Spleen (tissue), 11 donors: ENCODE data around the gene GNG11. TPM values are rescaled to one million over a fixed set of nuclear protein-coding genes. Genes with fewer than 3 reads are reported as not detected.

ENCODE experiments used
- DNase-seq: peaks from one replicate; pipeline ENCODE4 v3.0.0-alpha.2; 2020
- H3K27ac ChIP-seq, 8 donors: fragments of 200-600 bp; sonication (generic) in 7 of 8; 1 replicate in 4 of 8; 2 replicates in 4 of 8; pipeline versions ENCODE4 v1.5.0 to v1.8.0; 2016 to 2021; ENCODE audit warnings: inconsistent platforms in 4 of 8, mild to moderate bottlenecking in 4 of 8, moderate library complexity in 1 of 8
- H3K27me3 ChIP-seq, 7 donors: fragments of 200-600 bp; sonication (generic) in 6 of 7; replicated peaks in 1 of 7; 1 replicate in 4 of 7; 2 replicates in 3 of 7; pipeline versions ENCODE4 v1.5.0 to v1.8.0; 2016 to 2021; ENCODE audit warnings: inconsistent platforms in 3 of 7, mild to moderate bottlenecking in 1 of 7
- H3K36me3 ChIP-seq, 6 donors: fragments of 200-600 bp; sonication (generic) in 5 of 6; 1 replicate in 4 of 6; 2 replicates in 2 of 6; pipeline versions ENCODE4 v1.5.0 to v1.8.0; 2016 to 2021; ENCODE audit warnings: inconsistent platforms in 2 of 6
- H3K4me1 ChIP-seq, 6 donors: fragments of 200-600 bp; sonication (generic) in 5 of 6; 1 replicate in 3 of 6; 2 replicates in 3 of 6; pipeline versions ENCODE4 v1.5.0 to v1.8.0; 2016 to 2021; ENCODE audit warnings: inconsistent platforms in 3 of 6
- H3K4me3 ChIP-seq, 8 donors: fragments of 200-600 bp; sonication (generic) in 7 of 8; 1 replicate in 4 of 8; 2 replicates in 4 of 8; pipeline versions ENCODE4 v1.5.0 to v1.8.0; 2016 to 2021; ENCODE audit warnings: inconsistent platforms in 4 of 8, mild to moderate bottlenecking in 4 of 8, moderate library complexity in 2 of 8
- H3K9me3 ChIP-seq, 8 donors: fragments of 200-600 bp; sonication (generic) in 7 of 8; 1 replicate in 4 of 8; 2 replicates in 4 of 8; pipeline versions ENCODE4 v1.5.0 to v1.8.0; 2016 to 2021; ENCODE audit warnings: inconsistent platforms in 4 of 8
- CTCF ChIP-seq, 11 experiments: fragments of 200-600 bp in 7 of 11; fragments of 450-650 bp in 4 of 11; sonication (generic) in 4 of 11; IDR thresholded peaks in 8 of 11; conservative IDR thresholded peaks in 3 of 11; 1 replicate in 7 of 11; 2 replicates in 4 of 11; pipeline versions ENCODE4 v1.4.0 to v1.8.0; 2016 to 2021; ENCODE audit warnings: antibody characterized with exemption in 11 of 11, inconsistent platforms in 4 of 11, mild to moderate bottlenecking in 1 of 11
- POLR2A ChIP-seq, 3 donors: fragments of 450-650 bp; IDR thresholded peaks; one replicate each; pipeline ENCODE4 v1.5.1; 2017; ENCODE audit warnings: antibody characterized with exemption in 3 of 3, mild to moderate bottlenecking in 1 of 3
- POLR2AphosphoS5 ChIP-seq, 3 donors: sonication (generic); formaldehyde crosslinking; IDR thresholded peaks; one replicate each; pipeline ENCODE4 v1.5.1; 2017; ENCODE audit warnings: antibody characterized with exemption in 3 of 3
- WGBS, 5 donors: extraction: QIAGEN DNeasy Blood & Tissue Kit in 3 of 5; methylation state at CpG; one replicate each; pipeline versions ENCODE4 v1.1.5 to v1.1.7; 2013 to 2018; 5-methylcytosine and 5-hydroxymethylcytosine counted together
- intact Hi-C: fragments of 100-400 bp; cut with DNase I; formaldehyde crosslinking; loops from one replicate; pipeline ENCODE4 v1.15.0; 2023; ENCODE audit warnings: low total_unique reads
- polyA plus RNA-seq, 3 donors: library from polyadenylated mRNA; stranded (reverse); fragments of 200-250 nt; gene quantifications; one replicate each; pipeline ENCODE4 v1.2.1, GENCODE V29; 2013
- total RNA-seq, 7 donors: library from RNA; depleted of rRNA in 3 of 7; stranded (reverse); fragments of >200 nt in 3 of 7; fragmentation: NEBNext Ultra II Directional in 4 of 7; extraction: Animal tissue kit (Norgen Biotek cat#: 25700) in 4 of 7; gene quantifications; one replicate each; pipeline versions ENCODE4 v1.1.0 to v1.2.1, GENCODE V29; 2016 to 2021
- donor health status: healthy with polysubstance abuse.
- donor health status: DM: no; HTN: no; CAD: no; lungs with moderate emphysema.
- donor health status: DM: no; HTN: no; CAD: no.
- donor health status: Bipolar disorder and iron deficiency.
- donor health status: healthy.
- donor health status: DM: no; HTN: no; CAD: no.
- donor health status: DM: yes; HTN: yes; CAD: no.

GNG11 gene
- total and polyA plus RNA-seq, 10 donors: 15.5 to 97.3 (median 37.0) TPM

- 75 to 90% (median 76%) methylated on average over 3 of the region's 3 CpGs for WGBS, 5 donors
- intact Hi-C loops: no loop called here
- no peaks in the 10 kb centered on the region for H3K4me1 ChIP-seq
- no peaks in the 10 kb centered on the region for H3K9me3 ChIP-seq
- H3K27ac ChIP-seq: no peak overlapping the region
- no peaks in the 10 kb centered on the region for H3K27me3 ChIP-seq
- no peaks in the 10 kb centered on the region for H3K36me3 ChIP-seq
- DNase-seq: no peak
- no peak for TF ChIP-seq CTCF (IDR thresholded peaks at IDR 0.05 in 8 of 11, conservative IDR thresholded peaks at IDR 0.05 in 3 of 11)
- TF ChIP-seq POLR2AphosphoS5 (IDR thresholded peaks at IDR 0.05): no peak
- no peak for TF ChIP-seq POLR2A (IDR thresholded peaks at IDR 0.05)
- H3K4me3 ChIP-seq: no peak overlapping the region
Measured at GRCh38 chr7:93964813-93965212, 43.3 kb downstream of the GNG11 start.

- WGBS, 5 donors: 82 to 92% (median 85%) methylated on average over 2 of the region's 2 CpGs
- intact Hi-C loops: no loop called here
Measured at GRCh38 chr7:93968911-93969620, 47.5 kb downstream of the GNG11 start.

GRCh38 chr7:93972029-93972725 lies 50.6 kb downstream of the GNG11 start:
- no peak overlapping the region for H3K4me3 ChIP-seq
- intact Hi-C loops: no loop called here
- no peaks in the 10 kb centered on the region for H3K4me1 ChIP-seq
- no peaks in the 10 kb centered on the region for H3K9me3 ChIP-seq
- no peaks in the 10 kb centered on the region for H3K36me3 ChIP-seq
- WGBS, 5 donors: 83 to 93% (median 89%) methylated on average over 6 of the region's 6 CpGs
- H3K27ac ChIP-seq: no peak overlapping the region
- no peak for DNase-seq
- TF ChIP-seq POLR2A (IDR thresholded peaks at IDR 0.05) (no peak), CTCF (IDR thresholded peaks at IDR 0.05 in 8 of 11, conservative IDR thresholded peaks at IDR 0.05 in 3 of 11) (no peak), POLR2AphosphoS5 (IDR thresholded peaks at IDR 0.05) (no peak)
- no peaks in the 10 kb centered on the region for H3K27me3 ChIP-seq

More at GRCh38 chr7:93968911-93969620, 47.5 kb downstream of the GNG11 start:
- H3K9me3 ChIP-seq: no peaks in the 10 kb centered on the region
- TF ChIP-seq POLR2AphosphoS5 (IDR thresholded peaks at IDR 0.05) (no peak), POLR2A (IDR thresholded peaks at IDR 0.05) (no peak), CTCF (IDR thresholded peaks at IDR 0.05 in 8 of 11, conservative IDR thresholded peaks at IDR 0.05 in 3 of 11) (no peak)
- no peak overlapping the region for H3K4me3 ChIP-seq
- no peaks in the 10 kb centered on the region for H3K4me1 ChIP-seq
- no peaks in the 10 kb centered on the region for H3K27me3 ChIP-seq
- no peak for DNase-seq
- no peaks in the 10 kb centered on the region for H3K36me3 ChIP-seq
- H3K27ac ChIP-seq: no peak overlapping the region

- 85 to 93% (median 91%) methylated on average over 1 of the region's 1 CpG for WGBS, 5 donors
- Histone ChIP-seq H3K9me3 (no peaks in the 10 kb centered on the region), H3K27me3 (no peaks in the 10 kb centered on the region), H3K4me3 (no peak overlapping the region), H3K4me1 (no peaks in the 10 kb centered on the region), H3K36me3 (no peaks in the 10 kb centered on the region), H3K27ac (no peak overlapping the region)
- TF ChIP-seq CTCF (IDR thresholded peaks at IDR 0.05 in 8 of 11, conservative IDR thresholded peaks at IDR 0.05 in 3 of 11) (no peak), POLR2A (IDR thresholded peaks at IDR 0.05) (no peak), POLR2AphosphoS5 (IDR thresholded peaks at IDR 0.05) (no peak)
- no peak for DNase-seq
- intact Hi-C loops: no loop called here
Measured at GRCh38 chr7:93973134-93973533, 51.6 kb downstream of the GNG11 start.
